ENCODE results near the gene PCK2. TPM values are rescaled to one million over a fixed set of nuclear protein-coding genes. Genes with fewer than 3 reads are reported as not detected.
"Not testable (repeated sequence)": the region's sequence is repeated elsewhere in the genome, so short reads cannot be mapped to it uniquely, and the experiment has no call there.

The PCK2 gene
- total RNA-seq, 2 donors from 2014 or later = 11.5 to 13.0 TPM

DNA sequence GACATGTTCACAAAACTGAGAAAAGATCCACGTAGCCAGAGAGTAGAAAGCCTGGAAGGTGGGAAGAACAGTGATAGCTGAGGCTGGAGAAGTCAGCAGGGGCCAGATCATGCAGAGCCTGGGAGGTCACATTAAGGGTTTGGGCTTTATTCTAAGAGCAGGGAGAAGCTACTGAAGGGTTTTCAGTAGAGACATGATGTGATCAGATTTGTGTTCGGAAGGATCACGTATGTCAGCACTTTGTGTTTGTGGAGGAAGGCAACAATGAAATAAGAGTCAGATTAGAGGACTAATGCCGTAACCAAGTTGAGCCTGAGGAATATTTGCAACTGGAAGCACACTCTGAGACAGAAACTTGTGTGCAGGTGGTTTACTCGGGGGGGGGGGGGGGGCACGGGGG is 4.2 kb upstream of the PCK2 start:
- DNase-seq = no peak
- ATAC-seq = no peak
- intact Hi-C loops (cut with DNase I) = loop anchor here (2.0 to 5.0 kb wide), 3 partner anchors 31 to 75 kb away; no protein-coding TSS in a partner anchor

DNA sequence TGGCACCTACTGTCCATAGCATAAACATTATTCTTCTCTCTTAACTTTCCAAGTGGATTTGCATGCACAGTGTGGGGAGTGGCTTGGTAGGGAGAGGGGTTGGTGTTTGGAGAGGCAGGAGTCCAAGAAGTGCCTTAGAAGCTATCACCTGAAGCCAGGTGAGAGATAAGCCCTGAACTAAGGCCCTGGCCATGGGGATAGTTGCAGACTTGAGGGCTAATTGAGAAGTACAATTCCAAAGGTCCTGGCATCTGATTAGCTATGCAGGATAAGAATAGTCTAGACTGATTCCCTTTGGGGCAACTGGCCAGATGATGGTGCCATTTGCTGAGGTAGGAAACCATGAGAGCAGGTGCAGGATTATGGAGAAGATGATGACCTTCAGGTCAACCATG is 2.0 kb upstream of the PCK2 start:
- ATAC-seq = no peak
- no peak for DNase-seq
- intact Hi-C loops (cut with DNase I) = loop anchor here in 1 of 2 donors (5.0 kb wide), 1 partner anchor 35 kb away; no protein-coding TSS in a partner anchor

DNA sequence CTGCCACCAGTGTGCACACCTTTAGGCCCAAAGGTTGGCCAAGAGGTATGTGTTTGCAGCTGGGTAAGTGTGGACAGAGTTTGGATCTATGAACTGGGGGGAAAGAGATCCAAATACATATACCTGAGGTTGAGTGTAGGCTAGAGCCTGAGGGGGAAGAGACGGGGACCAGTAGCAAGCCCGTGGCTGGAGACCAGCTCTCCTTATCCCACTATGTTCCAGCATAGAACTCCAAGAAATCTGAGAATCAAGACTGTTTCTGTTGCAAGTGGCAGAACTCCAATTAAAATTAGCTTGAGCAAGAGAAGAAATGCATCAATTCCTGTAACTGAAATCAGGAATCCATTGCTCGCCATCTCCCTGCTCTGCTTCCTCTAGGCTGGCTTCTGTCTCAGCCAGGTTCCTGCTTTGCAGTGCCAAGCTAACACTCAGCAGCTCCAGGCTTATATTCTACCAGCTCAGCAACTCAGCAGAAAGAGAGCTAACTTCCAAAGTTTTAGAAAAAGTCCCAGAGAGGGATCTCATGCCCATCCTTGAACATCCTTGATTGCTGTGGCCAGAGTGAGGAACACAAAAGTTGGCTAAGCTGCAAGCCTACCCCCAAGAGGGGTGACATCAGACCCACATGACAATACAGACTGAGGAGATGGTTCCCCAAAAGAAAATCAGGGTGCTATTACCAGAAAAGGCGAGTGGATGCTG is 1.5 kb upstream of the PCK2 start:
- ATAC-seq (no peak), DNase-seq (no peak)
- intact Hi-C loops (cut with DNase I) = loop anchor here in 1 of 2 donors (5.0 kb wide), 1 partner anchor 35 kb away; no protein-coding TSS in a partner anchor

DNA sequence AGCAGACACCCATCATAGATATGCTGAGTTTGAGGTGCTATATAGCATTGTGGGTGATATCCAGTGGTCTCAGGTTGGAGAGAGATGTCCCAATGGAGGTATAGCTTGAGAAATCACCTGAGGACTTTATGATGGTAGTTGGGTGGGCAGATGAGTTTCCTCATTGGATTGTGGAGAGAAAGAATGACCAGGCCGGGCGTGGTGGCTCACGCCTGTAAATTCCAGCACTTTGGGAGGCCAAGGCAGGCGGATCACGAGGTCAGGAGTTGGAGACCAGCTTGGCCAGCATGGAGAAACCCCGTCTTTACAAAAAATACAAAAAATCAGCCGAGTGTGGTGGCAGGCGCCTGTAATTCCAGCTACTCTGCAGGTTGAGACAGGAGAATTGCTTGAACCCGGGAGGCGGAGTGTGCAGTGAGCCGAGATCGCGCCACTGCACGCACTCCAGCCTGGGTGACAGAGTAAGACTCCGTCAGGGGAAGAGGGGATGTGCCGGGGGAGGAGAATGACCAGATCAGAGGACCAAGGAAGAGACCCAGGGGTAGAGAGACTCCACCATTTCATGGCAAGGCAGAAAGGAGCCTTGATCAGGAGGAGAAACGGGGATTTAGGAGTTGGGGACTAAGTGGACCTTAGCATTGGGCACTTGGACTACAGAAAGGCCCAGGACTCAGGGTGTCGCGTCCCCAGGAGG is 757 bp upstream of the PCK2 start:
- ATAC-seq (no peak), DNase-seq (no peak)
- intact Hi-C loops (cut with DNase I) = loop anchor here in 1 of 2 donors (5.0 kb wide), 1 partner anchor 36 kb away; no protein-coding TSS in a partner anchor

DNA sequence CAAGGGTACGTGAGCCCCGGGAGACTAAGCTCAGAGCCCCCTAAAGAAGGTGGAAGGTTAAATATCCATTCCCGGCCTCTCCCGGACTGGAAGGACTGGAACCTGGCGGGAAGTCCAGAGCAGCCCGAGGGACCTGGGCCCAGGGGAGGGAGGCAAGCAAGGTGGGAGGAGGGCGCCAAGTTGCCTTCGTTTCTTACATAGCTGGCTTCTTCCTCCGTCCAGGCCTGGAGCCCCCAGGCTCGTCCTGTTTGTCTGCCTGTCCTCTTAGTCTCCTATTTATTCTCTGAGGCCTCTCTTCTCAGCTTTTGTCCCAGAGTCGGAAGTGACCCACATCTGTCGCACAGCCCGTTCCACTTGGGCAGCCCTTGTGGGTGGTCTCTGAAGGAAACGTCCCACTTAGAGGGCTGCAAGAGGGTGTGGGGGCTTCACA is 745 bp downstream of the PCK2 start:
- ATAC-seq (no peak), DNase-seq (no peak)
- intact Hi-C loops (cut with DNase I) = loop anchor here in 1 of 2 donors (5.0 kb wide), 1 partner anchor 38 kb away; no protein-coding TSS in a partner anchor

DNA sequence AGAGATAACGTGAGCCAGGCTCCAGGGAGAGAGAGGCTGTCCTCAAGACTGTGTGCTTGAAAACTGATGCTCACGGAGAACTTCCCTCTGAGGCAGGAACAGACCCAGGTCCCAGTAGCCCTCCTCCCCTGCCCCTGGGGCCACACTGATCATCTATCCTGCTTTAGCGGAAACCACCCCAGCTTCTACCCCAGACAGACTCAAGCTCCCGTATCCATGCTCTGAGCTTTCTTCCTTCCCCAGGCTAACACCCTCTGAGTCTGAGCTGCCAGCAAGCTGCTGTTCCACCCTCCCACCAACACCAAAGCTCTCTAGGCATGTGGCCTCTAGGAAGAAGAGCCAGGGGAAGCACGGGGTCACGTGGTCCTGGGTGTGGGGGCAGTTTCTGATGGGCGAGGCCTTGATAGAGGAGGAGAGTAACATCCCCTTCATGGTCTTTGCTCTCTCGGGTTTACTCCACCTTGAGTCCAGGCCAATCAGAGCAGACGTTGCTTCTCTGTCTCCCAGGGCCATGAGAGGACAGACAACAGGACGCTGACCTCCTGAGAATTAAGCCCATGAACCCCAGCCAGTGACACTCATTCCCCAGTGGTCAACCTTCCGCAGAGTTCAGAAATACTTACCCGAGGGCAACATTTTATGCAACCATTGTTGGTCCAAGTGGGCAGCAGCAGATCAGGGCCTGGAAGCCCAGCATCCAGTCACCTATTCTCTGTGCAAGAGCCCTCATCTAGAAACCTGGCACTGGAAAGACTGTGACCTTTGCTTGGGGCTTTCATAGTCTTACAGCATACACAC is 1.4 kb downstream of the PCK2 start:
- ATAC-seq (peak; percentile 7 to 13), DNase-seq (peak; percentile 69)
- intact Hi-C loops (cut with DNase I) = no loop called here

DNA sequence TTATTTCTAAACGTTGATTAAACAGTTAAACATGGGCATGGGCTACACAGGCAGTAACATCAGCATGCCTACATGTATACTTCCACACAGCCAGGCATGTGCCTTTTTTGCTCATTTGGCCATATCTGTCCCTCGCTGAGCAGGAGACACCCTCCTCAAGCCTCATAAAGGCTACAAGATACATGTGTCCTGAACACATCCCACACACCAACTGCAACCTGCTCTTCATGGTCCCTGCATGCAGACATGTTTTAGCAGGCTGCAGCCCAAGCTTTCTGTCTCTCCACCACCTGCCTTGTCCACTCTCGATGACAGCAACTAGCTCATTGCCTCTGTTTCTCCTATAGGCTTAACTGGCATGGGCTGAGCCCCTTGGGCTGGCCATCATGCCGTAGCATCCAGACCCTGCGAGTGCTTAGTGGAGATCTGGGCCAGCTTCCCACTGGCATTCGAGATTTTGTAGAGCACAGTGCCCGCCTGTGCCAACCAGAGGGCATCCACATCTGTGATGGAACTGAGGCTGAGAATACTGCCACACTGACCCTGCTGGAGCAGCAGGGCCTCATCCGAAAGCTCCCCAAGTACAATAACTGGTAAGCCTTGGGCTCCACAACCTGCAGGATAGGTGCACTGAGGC is 2.6 kb downstream of the PCK2 start:
- DNase-seq = no peak
- intact Hi-C loops (cut with DNase I) = no loop called here
- no peak for ATAC-seq

DNA sequence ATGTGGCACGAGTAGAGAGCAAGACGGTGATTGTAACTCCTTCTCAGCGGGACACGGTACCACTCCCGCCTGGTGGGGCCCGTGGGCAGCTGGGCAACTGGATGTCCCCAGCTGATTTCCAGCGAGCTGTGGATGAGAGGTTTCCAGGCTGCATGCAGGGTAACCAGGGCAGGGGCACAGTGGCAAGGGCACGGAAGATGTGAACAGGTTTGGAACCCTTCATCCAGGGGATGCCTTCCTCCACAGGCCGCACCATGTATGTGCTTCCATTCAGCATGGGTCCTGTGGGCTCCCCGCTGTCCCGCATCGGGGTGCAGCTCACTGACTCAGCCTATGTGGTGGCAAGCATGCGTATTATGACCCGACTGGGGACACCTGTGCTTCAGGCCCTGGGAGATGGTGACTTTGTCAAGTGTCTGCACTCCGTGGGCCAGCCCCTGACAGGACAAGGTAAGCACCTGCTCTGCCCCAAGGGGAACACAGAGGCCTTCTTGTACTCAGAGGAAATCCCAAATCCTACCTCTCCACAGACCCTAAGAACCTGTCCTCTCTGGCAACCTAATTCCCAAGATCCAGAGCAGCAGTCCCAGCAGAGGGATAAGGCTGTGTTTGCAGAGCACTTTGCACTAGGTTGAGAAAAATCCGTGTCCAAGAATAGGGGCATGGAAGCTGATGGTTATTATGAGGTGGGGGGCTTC is 4.3 kb downstream of the PCK2 start:
- ATAC-seq (no peak), DNase-seq (no peak)
- intact Hi-C loops (cut with DNase I) = no loop called here

DNA sequence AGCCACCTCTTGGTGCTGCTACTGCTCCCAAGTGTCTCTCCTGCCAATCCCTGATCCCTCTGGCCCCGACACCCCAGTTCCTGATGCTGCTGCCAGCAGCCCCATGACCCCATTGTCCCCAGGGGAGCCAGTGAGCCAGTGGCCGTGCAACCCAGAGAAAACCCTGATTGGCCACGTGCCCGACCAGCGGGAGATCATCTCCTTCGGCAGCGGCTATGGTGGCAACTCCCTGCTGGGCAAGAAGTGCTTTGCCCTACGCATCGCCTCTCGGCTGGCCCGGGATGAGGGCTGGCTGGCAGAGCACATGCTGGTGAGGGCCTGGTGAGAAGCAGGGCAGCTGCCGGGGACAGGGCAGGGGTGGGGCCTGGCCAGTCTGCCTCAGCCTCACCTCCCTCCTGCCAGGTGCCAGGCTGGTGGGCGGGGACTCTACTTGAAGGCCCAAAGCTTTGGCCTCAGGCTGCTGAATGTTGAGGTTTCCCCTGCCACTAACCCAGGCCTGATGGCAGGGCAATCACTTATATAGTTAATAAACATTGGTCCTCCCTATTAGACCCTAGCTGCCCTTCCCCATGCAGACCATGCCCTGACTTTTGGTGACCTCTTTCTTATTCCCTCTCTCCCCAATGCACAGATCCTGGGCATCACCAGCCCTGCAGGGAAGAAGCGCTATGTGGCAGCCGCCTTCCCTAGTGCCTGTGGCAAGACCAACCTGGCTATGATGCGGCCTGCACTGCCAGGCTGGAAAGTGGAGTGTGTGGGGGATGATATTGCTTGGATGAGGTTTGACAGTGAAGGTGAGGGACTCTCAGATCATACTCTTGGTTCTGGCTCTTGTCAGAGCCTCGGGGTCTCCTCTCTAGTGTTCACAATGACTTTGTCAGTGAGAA is 5.1 kb downstream of the PCK2 start:
- intact Hi-C loops (cut with DNase I) = no loop called here
- ATAC-seq (no peak), DNase-seq (no peak)

DNA sequence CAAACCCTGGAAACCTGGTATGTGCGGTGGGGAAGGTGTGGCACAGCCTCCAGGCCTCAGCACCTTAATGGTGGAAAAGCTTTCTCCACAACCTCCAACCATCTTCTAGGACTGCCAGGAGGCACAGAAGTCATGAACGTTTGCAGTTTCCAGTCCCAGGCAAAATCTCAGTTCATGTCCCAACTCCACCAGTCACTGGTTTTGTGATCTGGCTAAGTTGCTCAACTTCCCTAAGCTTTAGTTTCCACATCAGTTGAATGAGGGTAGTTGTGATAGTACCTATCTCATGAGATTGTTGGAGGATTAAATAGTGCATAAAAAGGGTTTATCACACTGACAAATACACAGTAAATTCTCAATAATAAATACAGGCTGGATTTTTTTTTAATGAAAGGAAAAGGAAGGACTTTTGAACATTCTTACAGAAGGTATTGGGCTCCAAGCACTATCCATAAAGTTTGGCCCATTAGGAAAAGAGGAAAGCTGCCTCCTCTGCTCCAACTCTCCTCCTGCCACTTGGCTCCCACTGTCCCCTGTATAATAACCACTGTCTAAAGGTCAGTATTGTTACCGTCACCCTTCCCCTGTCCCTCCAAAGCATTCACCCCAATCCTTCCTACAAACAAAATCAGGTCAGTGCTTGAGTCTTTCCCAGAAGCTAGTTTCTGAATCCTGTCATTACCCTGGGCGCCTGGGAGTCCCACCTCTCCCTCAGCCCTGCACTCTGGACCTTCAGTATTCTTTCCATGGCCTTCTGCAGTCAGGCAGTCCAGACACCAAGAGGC is 6.3 kb downstream of the PCK2 start:
- no peak for ATAC-seq
- intact Hi-C loops (cut with DNase I) = no loop called here

DNA sequence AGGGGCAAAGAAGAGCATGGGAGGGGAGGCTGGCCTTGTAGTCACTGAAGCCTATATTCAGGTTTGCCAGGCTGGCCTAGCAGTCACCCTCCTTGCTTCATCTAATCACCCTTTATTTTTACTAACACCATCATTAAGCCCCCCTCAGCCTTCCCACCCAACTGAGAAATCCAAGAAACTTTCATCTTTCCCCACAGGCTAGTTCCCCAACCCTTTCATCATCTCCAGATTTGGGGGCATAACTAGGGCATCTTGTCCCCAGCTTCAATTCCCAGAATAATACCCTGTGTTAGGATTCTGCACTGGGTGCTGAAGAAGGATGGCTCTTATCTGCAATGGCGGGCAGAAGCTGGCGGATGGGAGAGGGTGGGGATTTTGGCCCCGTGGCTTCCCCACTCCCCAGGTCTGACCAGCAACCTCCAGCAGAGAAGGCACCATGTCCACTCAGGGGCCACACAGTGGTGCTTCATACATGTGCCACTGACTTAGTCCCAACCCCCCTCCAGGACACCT is 6.9 kb downstream of the PCK2 start:
- no peak for DNase-seq
- ATAC-seq = no peak
- intact Hi-C loops (cut with DNase I) = no loop called here

More for the DNA sequence above, 6.3 kb downstream of the PCK2 start:
- no peak for DNase-seq

DNA sequence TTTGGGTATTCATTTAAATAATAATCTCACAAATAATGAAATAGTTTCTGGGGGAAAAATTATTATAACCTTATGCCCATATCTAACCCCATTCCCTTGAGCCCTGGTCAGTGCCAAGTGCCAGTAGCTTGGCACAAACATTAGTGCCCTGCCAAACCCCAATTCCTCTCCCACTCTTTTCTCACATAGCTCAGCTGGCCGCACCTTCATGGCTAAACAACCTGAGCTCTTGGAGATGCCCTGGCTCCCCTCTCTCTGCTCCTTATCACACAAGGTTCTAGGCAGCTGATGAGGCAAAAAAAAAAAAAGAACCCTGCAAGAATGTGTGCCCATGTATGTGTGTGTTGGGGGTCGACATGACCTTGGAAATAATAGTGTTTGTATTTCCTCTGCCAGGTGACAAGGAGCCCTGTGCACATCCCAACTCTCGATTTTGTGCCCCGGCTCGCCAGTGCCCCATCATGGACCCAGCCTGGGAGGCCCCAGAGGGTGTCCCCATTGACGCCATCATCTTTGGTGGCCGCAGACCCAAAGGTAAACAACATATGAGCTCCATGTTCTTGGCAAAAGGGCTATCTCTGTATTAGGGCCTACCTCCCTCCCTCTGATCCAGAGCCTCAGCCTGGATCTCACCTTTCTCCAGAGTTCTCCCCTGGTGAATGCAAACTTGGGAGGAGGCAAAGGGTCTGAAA is 8.4 kb downstream of the PCK2 start:
- DNase-seq (no peak), ATAC-seq (no peak)
- intact Hi-C loops (cut with DNase I) = no loop called here

DNA sequence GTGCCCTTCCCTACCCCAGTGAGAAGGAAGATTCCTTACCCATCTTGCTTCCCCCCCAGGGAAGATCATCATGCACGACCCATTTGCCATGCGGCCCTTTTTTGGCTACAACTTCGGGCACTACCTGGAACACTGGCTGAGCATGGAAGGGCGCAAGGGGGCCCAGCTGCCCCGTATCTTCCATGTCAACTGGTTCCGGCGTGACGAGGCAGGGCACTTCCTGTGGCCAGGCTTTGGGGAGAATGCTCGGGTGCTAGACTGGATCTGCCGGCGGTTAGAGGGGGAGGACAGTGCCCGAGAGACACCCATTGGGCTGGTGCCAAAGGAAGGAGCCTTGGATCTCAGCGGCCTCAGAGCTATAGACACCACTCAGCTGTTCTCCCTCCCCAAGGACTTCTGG is 9.3 kb downstream of the PCK2 start:
- intact Hi-C loops (cut with DNase I) = no loop called here
- DNase-seq = no peak
- ATAC-seq = no peak

DNA sequence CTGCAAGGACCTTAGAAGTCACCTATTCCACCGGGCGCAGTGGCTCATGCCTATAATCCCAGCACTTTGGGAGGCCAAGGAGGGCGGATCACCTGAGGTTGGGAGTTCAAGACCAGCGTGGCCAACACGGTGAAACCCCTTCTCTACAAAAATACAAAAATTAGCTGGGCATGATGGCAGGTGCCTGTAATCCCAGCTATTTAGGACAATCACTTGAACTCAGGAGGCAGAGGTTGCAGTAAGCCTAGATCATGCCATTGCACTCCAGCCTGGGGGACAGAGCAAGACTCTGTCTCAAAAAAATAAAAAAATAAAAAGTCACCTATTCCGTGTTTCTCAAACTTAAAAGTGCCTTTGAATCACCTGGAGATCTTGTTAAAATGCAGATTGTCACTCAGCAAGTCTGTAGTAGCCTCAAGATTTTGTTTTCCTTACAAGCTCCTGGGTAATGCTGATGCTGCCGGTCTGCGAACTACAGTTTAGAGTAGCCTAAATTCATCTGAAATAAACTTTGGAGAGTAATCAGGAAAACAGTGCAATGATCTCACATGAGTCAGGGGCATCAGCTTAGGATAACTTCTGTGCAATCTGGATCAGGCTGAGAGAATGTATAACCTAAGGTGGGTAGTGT is 11.6 kb downstream of the PCK2 start:
- not testable (repeated sequence) for DNase-seq, ATAC-seq
- intact Hi-C loops (cut with DNase I) = loop anchor here in 1 of 2 donors (5.0 kb wide), 1 partner anchor 48 kb away; no protein-coding TSS in a partner anchor

DNA sequence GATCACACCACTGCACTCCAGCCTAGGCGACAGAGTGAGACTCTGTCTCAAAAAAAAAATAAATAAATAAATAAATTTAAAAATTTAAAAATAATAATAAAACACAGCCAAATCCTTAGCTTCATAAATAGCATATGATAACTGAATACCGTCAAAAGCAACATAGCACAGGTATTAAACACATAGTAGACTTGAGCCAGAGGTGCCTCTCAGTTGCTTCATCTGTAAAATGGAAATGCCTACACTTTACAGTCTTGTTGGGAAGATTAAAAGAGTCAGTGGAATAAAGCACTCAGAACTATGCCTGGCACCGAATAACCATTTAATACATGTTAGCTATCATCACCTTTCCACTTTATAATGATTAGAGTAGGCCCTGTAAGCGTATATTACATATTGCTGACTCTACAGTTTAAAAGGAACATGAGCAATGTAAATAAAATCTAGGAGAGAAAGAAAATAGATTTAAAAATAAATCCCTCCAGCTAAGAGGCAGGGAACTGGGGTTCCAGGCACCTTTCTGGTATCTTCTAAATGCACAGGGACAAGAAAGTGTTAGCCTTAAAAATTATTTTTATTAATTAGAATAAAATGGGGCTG is 12.7 kb downstream of the PCK2 start:
- intact Hi-C loops (cut with DNase I) = loop anchor here in 1 of 2 donors (5.0 kb wide), 1 partner anchor 49 kb away; no protein-coding TSS in a partner anchor
- ATAC-seq = no peak
- no peak for DNase-seq
